Large intestine (tissue), 3 donors: Measurements from ENCODE around the gene UPK2. TPM values are rescaled to one million over a fixed set of nuclear protein-coding genes. Genes with fewer than 3 reads are reported as not detected.
"Not testable (repeated sequence)": the region's sequence is repeated elsewhere in the genome, so short reads cannot be mapped to it uniquely, and the experiment has no call there.

Experiments used
- DNase-seq, 2 donors: peaks; one replicate each; pipeline versions ENCODE4 v3.0.0 to v3.0.0-alpha.2; 2013
- H3K27ac ChIP-seq: one replicate; pipeline ENCODE4 v1.5.1; 2013; ENCODE audit warnings: low read length
- H3K27me3 ChIP-seq: 2 replicates; pipeline ENCODE4 v1.6.1; 2013; ENCODE audit warnings: low read length; ENCODE audit not compliant: control insufficient read depth, insufficient read depth
- H3K36me3 ChIP-seq: 2 replicates; pipeline ENCODE4 v1.6.1; 2013; ENCODE audit warnings: low read length; ENCODE audit not compliant: control insufficient read depth, insufficient read depth
- H3K4me1 ChIP-seq: one replicate; pipeline ENCODE4 v1.6.1; 2013; ENCODE audit warnings: low read length; ENCODE audit not compliant: control insufficient read depth, insufficient read depth
- H3K4me3 ChIP-seq: one replicate; pipeline ENCODE4 v1.5.1; 2013; ENCODE audit warnings: low read length
- H3K9me3 ChIP-seq: one replicate; pipeline ENCODE4 v1.6.1; 2013; ENCODE audit warnings: mild to moderate bottlenecking, low read depth, low read length, moderate library complexity; ENCODE audit not compliant: control insufficient read depth
- WGBS: methylation state at CpG from one replicate; pipeline ENCODE4 v1.1.5; 2013; ENCODE audit warnings: low lambda C conversion rate; ENCODE audit not compliant: insufficient coverage; 5-methylcytosine and 5-hydroxymethylcytosine counted together
- polyA plus RNA-seq: library from polyadenylated mRNA; unstranded; fragments of 120-200 nt; gene quantifications from one replicate; pipeline ENCODE4 v1.2.1, GENCODE V29; 2013

UPK2 gene
- polyA plus RNA-seq, 1 donor: 0.10 TPM

DNA sequence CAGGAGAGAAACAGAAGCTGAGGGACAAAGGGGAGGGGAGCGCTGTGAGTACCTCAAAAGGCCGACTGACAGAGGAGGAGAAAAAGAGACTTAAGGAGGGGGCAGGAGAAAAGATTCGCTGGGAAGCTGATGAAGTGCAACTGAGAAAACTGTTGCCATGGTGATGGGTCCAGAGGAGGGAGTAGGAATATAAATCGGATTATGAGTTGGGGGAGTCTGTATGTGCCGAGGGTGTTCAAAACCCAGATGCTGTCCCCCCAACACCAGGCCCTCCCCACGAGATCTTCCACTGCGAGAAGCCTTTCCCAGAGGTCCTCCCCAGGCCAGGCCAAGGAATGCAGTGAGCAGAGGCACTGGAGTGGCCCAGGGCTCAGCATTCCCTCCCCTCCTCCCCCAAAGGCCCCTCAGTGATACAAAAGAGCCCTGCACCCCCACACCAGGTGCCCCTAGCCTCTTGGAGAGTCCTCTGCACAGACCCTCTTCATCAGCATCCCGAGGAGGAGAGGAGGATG lies 16.6 kb upstream of the UPK2 start:
- 100% methylated on average over 1 of the region's 8 CpGs for WGBS
- Histone ChIP-seq H3K27me3 (no peaks in the 10 kb centered on the region), H3K27ac (no peak overlapping the region), H3K4me1 (peaks cover 5% of the 10 kb centered on the region), H3K36me3 (no peaks in the 10 kb centered on the region), H3K4me3 (no peak overlapping the region), H3K9me3 (no peaks in the 10 kb centered on the region)
- DNase-seq: no peak

DNA sequence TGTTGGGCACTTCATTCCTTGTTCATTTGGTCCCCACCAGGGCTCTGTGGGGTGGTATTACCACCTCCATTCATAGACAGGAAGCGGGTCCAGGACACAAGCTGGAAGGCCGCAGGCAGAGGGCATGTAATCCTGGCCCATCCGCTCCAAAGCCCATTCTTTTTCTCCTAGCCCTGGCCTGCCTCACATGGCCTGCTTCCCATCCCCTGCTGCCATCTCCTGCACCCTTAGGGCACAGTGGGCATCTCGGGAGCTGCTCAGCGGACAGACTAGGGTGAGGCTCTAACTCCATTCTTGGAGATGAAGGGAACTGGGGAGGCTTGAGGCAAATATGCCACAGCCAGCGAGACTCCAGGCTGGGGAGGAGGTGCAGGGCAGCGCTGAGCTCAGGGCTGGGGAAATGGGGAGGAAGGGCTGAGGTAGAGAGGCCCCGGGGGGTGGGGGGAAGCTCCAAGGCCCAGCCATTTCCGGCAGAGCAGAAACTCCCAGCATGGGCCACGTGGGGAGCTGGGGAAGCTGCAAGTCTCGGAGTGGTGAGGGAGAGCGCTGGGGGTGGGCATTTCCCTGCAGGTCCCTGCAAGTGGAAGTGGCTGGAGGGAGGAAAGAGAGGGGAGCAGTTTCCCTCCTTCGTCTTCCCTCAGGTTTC lies 16.0 kb upstream of the UPK2 start:
- no peaks in the 10 kb centered on the region for H3K27me3 ChIP-seq
- H3K36me3 ChIP-seq: no peaks in the 10 kb centered on the region
- WGBS: no CpG with 5 or more reads among the region's 13 CpGs
- H3K4me1 ChIP-seq: peaks cover 5% of the 10 kb centered on the region
- peak in 1 of 2 donors; percentile 46 for DNase-seq
- no peak overlapping the region for H3K27ac ChIP-seq
- H3K9me3 ChIP-seq: no peaks in the 10 kb centered on the region
- no peak overlapping the region for H3K4me3 ChIP-seq

DNA sequence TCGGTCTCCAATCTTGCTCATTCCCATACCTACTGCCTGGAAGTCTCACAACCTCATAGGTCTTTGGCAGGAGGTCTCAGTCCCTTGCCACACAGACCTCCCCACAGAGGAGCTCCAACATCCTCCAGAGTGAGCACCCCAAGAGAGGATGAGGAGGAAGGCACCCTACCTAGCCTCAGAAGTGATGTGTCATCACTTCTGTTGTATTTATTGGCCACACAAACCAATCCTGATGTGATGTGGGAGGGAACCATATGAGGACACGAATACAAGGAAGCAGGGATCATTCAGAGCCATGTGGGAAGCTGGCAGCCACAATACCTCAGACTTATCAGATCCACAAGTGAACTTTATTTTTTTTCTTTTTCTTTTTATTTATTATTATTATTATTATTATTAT lies 9.0 kb upstream of the UPK2 start:
- Histone ChIP-seq H3K4me3 (no peak overlapping the region), H3K36me3 (no peaks in the 10 kb centered on the region), H3K4me1 (no peaks in the 10 kb centered on the region), H3K27me3 (peaks cover 3% of the 10 kb centered on the region), H3K27ac (no peak overlapping the region), H3K9me3 (no peaks in the 10 kb centered on the region)
- DNase-seq: no peak
- no CpG with 5 or more reads among the region's 2 CpGs for WGBS

DNA sequence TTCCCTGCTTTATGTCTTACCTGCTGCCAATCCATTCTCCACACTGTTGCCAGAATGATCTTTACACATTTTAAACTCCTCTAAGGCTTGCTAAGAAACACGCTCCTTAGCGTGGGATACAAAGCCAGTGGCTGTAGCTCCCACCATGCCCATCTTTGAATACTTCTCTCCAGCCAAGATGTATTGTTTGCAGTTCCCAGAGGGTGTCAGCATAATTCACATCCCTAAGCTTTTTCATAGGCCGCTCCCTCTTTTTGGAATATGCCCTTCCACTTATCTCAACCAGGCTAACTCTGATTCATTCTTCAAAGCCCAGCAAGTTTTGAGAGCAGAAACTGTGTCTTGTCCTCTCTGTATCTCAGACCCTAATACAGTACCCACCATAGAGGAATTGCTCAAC lies 8.1 kb upstream of the UPK2 start:
- Histone ChIP-seq H3K27me3 (peaks cover 4% of the 10 kb centered on the region), H3K36me3 (no peaks in the 10 kb centered on the region), H3K9me3 (no peaks in the 10 kb centered on the region), H3K4me1 (no peaks in the 10 kb centered on the region), H3K4me3 (no peak overlapping the region), H3K27ac (no peak overlapping the region)
- DNase-seq: no peak
- 88% methylated on average over 1 of the region's 3 CpGs for WGBS

DNA sequence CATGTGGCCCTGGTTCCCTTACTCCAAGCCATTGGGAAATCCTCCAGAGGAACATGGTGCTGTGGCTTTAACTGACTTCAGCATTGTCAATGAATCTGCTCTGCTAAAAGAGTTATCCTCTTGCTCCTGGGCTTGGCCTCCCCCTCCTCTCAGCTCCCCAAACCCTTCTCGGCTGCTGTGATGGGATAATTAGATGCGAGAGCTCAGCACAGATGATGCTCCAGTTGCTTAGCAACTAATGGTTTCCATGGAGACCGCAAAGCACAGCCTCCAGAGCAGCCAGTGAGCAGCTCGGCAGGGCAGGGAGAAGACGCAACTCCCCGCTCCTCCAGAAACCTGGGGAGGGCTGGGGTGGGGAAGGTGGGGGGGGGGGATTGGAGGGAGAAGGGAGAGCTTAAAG lies 2.8 kb upstream of the UPK2 start:
- peaks cover 8% of the 10 kb centered on the region for H3K27me3 ChIP-seq
- H3K4me1 ChIP-seq: no peaks in the 10 kb centered on the region
- H3K4me3 ChIP-seq: no peak overlapping the region
- H3K27ac ChIP-seq: no peak overlapping the region
- DNase-seq: peak; percentile 33 to 43
- no peaks in the 10 kb centered on the region for H3K9me3 ChIP-seq
- H3K36me3 ChIP-seq: no peaks in the 10 kb centered on the region
- no CpG with 5 or more reads among the region's 6 CpGs for WGBS

DNA sequence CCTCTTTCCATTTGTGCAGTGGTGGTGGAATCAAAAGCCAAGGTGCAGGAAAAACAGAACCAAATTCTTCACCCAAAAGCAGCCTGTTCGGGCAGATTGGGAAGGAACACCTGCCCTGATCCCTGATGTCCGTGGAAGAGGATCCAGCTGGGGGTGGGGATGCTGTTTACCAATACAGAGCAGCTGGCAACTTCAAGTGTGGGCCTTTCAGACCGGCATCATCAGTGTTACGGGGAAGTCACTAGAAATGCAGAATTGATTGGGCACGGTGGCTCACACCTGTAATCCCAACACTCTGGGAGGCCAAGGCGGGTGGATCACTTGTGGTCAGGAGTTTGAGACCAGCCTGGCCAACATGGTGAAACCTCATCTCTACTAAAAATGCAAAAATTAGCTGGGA lies 2.1 kb upstream of the UPK2 start:
- H3K4me3 ChIP-seq, H3K27me3 ChIP-seq, DNase-seq, H3K36me3 ChIP-seq, H3K9me3 ChIP-seq, H3K4me1 ChIP-seq: not testable (repeated sequence)
- WGBS: no CpG with 5 or more reads among the region's 6 CpGs
- H3K27ac ChIP-seq: peak overlapping the region; percentile 23

DNA sequence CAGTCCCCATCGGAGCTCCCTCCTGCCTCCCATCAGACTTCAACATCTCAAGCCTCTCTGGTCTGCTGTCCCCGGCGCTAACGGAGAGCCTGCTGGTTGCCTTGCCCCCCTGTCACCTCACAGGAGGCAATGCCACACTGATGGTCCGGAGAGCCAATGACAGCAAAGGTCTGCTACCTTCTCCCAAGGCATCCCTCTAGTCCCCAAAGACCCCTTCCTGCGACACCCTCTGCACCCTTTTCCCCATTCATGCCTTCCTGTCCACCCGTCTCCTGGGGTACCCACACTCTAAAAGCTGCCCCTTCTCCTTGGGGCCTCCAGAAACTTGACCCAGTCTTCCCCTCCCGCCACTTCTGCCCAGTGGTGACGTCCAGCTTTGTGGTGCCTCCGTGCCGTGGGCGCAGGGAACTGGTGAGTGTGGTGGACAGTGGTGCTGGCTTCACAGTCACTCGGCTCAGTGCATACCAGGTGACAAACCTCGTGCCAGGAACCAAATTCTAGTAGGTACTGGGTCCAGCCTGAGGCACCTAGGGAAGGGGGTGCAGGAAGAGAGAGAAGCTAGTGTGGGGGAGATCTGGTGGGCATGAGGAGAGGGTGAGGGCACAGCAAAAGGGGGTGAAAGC lies 860 bp downstream of the UPK2 start:
- Histone ChIP-seq H3K9me3 (no peaks in the 10 kb centered on the region), H3K27me3 (peaks cover 8% of the 10 kb centered on the region), H3K4me3 (no peak overlapping the region), H3K27ac (no peak overlapping the region), H3K36me3 (no peaks in the 10 kb centered on the region), H3K4me1 (no peaks in the 10 kb centered on the region)
- DNase-seq: no peak
- WGBS: no CpG with 5 or more reads among the region's 14 CpGs

DNA sequence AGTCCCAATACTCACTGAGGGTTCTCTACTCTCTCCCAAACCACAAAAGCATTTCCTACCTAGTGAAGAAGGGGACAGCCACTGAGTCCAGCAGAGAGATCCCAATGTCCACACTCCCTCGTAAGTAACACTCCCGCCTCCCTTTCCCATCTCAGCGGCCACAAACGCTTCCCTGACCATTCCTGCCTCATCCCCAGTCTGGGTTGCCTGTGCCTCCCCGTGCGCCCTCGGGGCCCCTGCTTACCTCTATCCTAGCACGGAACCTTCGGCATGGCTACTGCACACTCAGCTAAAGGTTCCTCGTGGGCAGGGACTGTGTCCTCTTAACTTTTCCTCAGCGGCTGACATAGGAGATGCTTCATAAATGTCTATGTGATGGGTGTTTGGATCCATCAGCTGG lies 1.5 kb downstream of the UPK2 start:
- Histone ChIP-seq H3K36me3 (no peaks in the 10 kb centered on the region), H3K27ac (no peak overlapping the region), H3K9me3 (no peaks in the 10 kb centered on the region), H3K4me3 (no peak overlapping the region), H3K4me1 (no peaks in the 10 kb centered on the region), H3K27me3 (peaks cover 8% of the 10 kb centered on the region)
- no CpG with 5 or more reads among the region's 11 CpGs for WGBS
- no peak for DNase-seq

DNA sequence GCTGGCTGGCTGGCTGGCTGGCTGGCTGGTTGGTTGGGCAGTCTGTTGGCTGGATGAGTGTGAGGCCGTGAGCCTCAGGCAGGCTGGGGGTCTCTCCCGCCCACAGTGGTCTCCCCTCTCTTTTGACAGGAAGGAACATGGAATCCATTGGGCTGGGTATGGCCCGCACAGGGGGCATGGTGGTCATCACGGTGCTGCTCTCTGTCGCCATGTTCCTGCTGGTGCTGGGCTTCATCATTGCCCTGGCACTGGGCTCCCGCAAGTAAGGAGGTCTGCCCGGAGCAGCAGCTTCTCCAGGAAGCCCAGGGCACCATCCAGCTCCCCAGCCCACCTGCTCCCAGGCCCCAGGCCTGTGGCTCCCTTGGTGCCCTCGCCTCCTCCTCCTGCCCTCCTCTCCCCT lies 1.9 kb downstream of the UPK2 start:
- no peaks in the 10 kb centered on the region for H3K4me1 ChIP-seq
- H3K9me3 ChIP-seq: no peaks in the 10 kb centered on the region
- no peak overlapping the region for H3K4me3 ChIP-seq
- H3K36me3 ChIP-seq: no peaks in the 10 kb centered on the region
- no peak overlapping the region for H3K27ac ChIP-seq
- H3K27me3 ChIP-seq: peaks cover 8% of the 10 kb centered on the region
- no CpG with 5 or more reads among the region's 8 CpGs for WGBS
- DNase-seq: no peak

DNA sequence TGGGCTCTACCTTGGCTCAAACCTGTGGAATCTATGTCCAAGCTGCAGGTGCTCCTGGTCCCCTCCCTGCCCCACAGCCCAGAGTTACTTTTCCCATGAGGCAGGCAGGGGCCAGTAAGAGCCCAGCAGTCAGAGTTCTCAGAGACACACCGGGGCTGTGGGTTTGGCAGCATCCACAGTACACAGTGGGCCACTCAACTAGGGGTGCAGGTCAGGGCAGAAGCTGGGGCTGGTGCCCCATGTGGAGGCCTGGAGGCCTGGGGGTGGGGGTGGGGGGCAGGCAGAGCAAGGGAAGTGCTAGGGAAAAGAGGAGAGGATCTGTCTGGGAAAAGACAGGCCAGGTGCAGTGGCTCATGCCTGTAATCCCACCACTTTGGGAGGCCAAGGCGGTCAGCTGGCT lies 2.5 kb downstream of the UPK2 start:
- peaks cover 4% of the 10 kb centered on the region for H3K27me3 ChIP-seq
- no peaks in the 10 kb centered on the region for H3K9me3 ChIP-seq
- H3K4me1 ChIP-seq: no peaks in the 10 kb centered on the region
- no peaks in the 10 kb centered on the region for H3K36me3 ChIP-seq
- H3K27ac ChIP-seq: no peak overlapping the region
- no peak for DNase-seq
- WGBS: no CpG with 5 or more reads among the region's 2 CpGs
- no peak overlapping the region for H3K4me3 ChIP-seq

DNA sequence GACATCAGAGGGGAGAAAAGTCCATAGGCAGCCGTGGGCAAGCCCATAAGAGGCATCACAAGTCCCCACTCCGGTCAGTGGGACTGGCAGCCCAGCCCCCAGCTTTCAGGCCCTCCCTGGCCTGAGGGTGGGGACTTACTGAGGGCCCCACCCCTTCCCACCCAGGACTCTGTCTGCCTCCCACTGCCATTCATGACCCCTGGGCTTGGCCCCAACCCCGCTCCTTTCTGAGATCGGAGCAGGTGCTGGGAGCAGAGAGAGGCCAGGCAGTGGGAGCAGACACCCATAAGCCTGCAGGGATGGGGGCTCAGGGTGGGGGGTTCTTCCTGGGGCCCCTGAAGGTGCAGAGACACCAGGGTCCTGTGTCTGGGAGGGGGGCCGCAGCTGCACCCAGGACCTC lies 5.1 kb downstream of the UPK2 start:
- Histone ChIP-seq H3K4me1 (no peaks in the 10 kb centered on the region), H3K27ac (no peak overlapping the region), H3K4me3 (no peak overlapping the region), H3K9me3 (no peaks in the 10 kb centered on the region), H3K36me3 (no peaks in the 10 kb centered on the region), H3K27me3 (no peaks in the 10 kb centered on the region)
- no CpG with 5 or more reads among the region's 5 CpGs for WGBS
- no peak for DNase-seq
